Measurements from ENCODE around the gene SAFB2.

DNA sequence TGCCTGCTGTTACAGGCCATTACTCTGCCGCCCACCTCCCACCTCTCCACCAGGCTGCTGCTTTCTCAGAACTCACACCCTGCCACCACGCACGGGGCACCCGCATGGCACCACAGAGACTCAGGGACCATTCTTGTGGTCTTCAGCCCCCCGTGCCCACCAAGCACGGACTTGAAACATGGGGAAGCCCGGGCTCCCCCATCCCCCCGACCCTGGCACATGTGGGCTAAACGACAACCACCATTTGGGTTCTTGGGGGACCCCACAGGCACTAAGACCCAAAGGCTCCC is 31.8 kb downstream of the SAFB2 start:
- TF ChIP-seq, protein P1, sequence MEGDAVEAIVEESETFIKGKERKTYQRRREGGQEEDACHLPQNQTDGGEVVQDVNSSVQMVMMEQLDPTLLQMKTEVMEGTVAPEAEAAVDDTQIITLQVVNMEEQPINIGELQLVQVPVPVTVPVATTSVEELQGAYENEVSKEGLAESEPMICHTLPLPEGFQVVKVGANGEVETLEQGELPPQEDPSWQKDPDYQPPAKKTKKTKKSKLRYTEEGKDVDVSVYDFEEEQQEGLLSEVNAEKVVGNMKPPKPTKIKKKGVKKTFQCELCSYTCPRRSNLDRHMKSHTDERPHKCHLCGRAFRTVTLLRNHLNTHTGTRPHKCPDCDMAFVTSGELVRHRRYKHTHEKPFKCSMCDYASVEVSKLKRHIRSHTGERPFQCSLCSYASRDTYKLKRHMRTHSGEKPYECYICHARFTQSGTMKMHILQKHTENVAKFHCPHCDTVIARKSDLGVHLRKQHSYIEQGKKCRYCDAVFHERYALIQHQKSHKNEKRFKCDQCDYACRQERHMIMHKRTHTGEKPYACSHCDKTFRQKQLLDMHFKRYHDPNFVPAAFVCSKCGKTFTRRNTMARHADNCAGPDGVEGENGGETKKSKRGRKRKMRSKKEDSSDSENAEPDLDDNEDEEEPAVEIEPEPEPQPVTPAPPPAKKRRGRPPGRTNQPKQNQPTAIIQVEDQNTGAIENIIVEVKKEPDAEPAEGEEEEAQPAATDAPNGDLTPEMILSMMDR (IDR thresholded peaks at IDR 0.05; ENCODE audit: poor library complexity, severe bottlenecking) = no peak
- TF ChIP-seq POLR2AphosphoS5 (IDR thresholded peaks at IDR 0.05) (no peak), MXI1 (conservative IDR thresholded peaks at IDR 0.05; ENCODE audit: poor library complexity, severe bottlenecking) (no peak), EP300 (conservative IDR thresholded peaks at IDR 0.05; ENCODE audit: poor library complexity, severe bottlenecking) (no peak), RAD21 (conservative IDR thresholded peaks at IDR 0.05) (no peak), TAF1 (IDR thresholded peaks at IDR 0.05; ENCODE audit: low read depth) (no peak)
- TF ChIP-seq, protein P2, sequence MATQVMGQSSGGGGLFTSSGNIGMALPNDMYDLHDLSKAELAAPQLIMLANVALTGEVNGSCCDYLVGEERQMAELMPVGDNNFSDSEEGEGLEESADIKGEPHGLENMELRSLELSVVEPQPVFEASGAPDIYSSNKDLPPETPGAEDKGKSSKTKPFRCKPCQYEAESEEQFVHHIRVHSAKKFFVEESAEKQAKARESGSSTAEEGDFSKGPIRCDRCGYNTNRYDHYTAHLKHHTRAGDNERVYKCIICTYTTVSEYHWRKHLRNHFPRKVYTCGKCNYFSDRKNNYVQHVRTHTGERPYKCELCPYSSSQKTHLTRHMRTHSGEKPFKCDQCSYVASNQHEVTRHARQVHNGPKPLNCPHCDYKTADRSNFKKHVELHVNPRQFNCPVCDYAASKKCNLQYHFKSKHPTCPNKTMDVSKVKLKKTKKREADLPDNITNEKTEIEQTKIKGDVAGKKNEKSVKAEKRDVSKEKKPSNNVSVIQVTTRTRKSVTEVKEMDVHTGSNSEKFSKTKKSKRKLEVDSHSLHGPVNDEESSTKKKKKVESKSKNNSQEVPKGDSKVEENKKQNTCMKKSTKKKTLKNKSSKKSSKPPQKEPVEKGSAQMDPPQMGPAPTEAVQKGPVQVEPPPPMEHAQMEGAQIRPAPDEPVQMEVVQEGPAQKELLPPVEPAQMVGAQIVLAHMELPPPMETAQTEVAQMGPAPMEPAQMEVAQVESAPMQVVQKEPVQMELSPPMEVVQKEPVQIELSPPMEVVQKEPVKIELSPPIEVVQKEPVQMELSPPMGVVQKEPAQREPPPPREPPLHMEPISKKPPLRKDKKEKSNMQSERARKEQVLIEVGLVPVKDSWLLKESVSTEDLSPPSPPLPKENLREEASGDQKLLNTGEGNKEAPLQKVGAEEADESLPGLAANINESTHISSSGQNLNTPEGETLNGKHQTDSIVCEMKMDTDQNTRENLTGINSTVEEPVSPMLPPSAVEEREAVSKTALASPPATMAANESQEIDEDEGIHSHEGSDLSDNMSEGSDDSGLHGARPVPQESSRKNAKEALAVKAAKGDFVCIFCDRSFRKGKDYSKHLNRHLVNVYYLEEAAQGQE (IDR thresholded peaks at IDR 0.05; ENCODE audit: borderline replicate concordance) = no peak
